ENCODE results near the gene TMEM39B.

GRCh38 chr1:32137111-32137510, 64.4 kb downstream of the TMEM39B start:
- TF ChIP-seq POLR2A (IDR thresholded peaks at IDR 0.05; ENCODE audit: low read length) (no peak), GATA1 (IDR thresholded peaks at IDR 0.05; ENCODE audit: low read depth, low read length) (no peak)

All from erythroblast (primary cell).